HCT116 (cell line): Measurements from ENCODE around the gene AHRR. TPM values are rescaled to one million over a fixed set of nuclear protein-coding genes. Genes with fewer than 3 reads are reported as not detected.

Experiments
- ATAC-seq: fragments of 200-7000 bp; cut with Tn5 transposase; 2 replicates; pipeline ENCODE4 v1.9.1; 2020; ENCODE audit warnings: mild to moderate bottlenecking, moderate library complexity
- BruUV-seq: library from RNA; stranded (reverse); fragments of 400-500 nt; replicated peaks from 2 replicates; lab custom pipeline; 2021; lab: Mats Ljungman, UMichigan
- CTCF ChIA-PET: fragments of 300-600 bp; sonication (Branson Sonifier 250); formaldehyde crosslinking; loops from one replicate; lab custom pipeline; 2021; ENCODE audit warnings: antibody characterized with exemption; lab: Charles Lee
- POLR2A ChIA-PET: fragments of 300-600, 350-600 bp; sonication (Branson Sonifier 250); formaldehyde crosslinking; loops from one replicate; lab custom pipeline; 2021; ENCODE audit warnings: antibody characterized with exemption; lab: Charles Lee
- RAD21 ChIA-PET, 2 experiments: fragments of 300-600 bp; sonication (Branson Sonifier 250); formaldehyde crosslinking; loops; one replicate each; lab custom pipeline; 2023; ENCODE audit warnings: low total read pairs in 2 of 2; ENCODE audit not compliant: uncharacterized antibody in 2 of 2, unreplicated experiment in 2 of 2, low non-redundant PET in 1 of 2; lab: Charles Lee
- DNase-seq: peaks from one replicate; pipeline ENCODE4 v3.0.0-alpha.2; 2010; ENCODE audit warnings: low read depth, low spot score
- H2AFZ ChIP-seq: fragments of 200-600 bp; shearing (Covaris generic), sonication (generic); 2 replicates; pipeline ENCODE4 v1.6.1; 2017; ENCODE audit warnings: low read depth, mixed run types, mixed read lengths, antibody characterized with exemption, low read length; ENCODE audit not compliant: poor library complexity, severe bottlenecking
- H3K27ac ChIP-seq: 2 replicates; pipeline ENCODE4 v1.5.1; 2012; ENCODE audit warnings: low read depth, low read length
- H3K27me3 ChIP-seq: fragments of 200-600 bp; sonication (generic); 2 replicates; pipeline ENCODE4 v1.6.1; 2016; ENCODE audit warnings: mixed run types, low read length, mixed read lengths; ENCODE audit not compliant: insufficient read depth
- H3K36me3 ChIP-seq, 2 experiments: fragments of 200-500 bp in 1 of 2; fragments of 200-600 bp in 1 of 2; sonication (Bioruptor generic) in 1 of 2; sonication (generic) in 1 of 2; 2 replicates each; pipeline versions ENCODE4 v1.5.1 to v1.6.1; 2014 to 2016; ENCODE audit warnings: low read length in 2 of 2, inconsistent platforms in 1 of 2, mixed read lengths in 1 of 2, mixed run types in 1 of 2; ENCODE audit not compliant: insufficient read depth in 2 of 2, control insufficient read depth in 1 of 2
- H3K4me1 ChIP-seq, 2 experiments: fragments of 200-600 bp in 1 of 2; sonication (generic) in 1 of 2; 2 replicates each; pipeline versions ENCODE4 v1.5.1 to v1.6.1; 2012 to 2017; ENCODE audit warnings: low read length in 2 of 2, inconsistent platforms in 1 of 2, mild to moderate bottlenecking in 1 of 2, mixed read lengths in 1 of 2, mixed run types in 1 of 2, moderate library complexity in 1 of 2; ENCODE audit not compliant: insufficient read depth in 2 of 2, control insufficient read depth in 1 of 2
- H3K4me2 ChIP-seq: fragments of 200-600 bp; sonication (generic); 2 replicates; pipeline ENCODE4 v1.6.1; 2017; ENCODE audit warnings: mixed run types, low read length, mixed read lengths
- H3K4me3 ChIP-seq, 2 experiments: fragments of 200-600 bp in 1 of 2; sonication (generic) in 1 of 2; replicated peaks in 1 of 2; 2 replicates each; pipeline ENCODE4 v1.5.1; 2011 to 2016; ENCODE audit warnings: low read length in 2 of 2, control low read depth in 1 of 2, low read depth in 1 of 2, mild to moderate bottlenecking in 1 of 2, mixed read lengths in 1 of 2, mixed run types in 1 of 2
- H3K79me2 ChIP-seq: fragments of 200-600 bp; sonication (generic); 2 replicates; pipeline ENCODE4 v1.6.1; 2017; ENCODE audit warnings: mild to moderate bottlenecking, mixed run types, low read length, moderate library complexity, mixed read lengths; ENCODE audit not compliant: insufficient read depth
- H3K9ac ChIP-seq: fragments of 200-600 bp; sonication (generic); 2 replicates; pipeline ENCODE4 v1.6.1; 2016; ENCODE audit warnings: low read length, mixed read lengths
- H3K9me2 ChIP-seq: fragments of 200-600 bp; sonication (generic), shearing (Covaris generic); 2 replicates; pipeline ENCODE4 v1.6.1; 2017; ENCODE audit warnings: mixed run types, mild to moderate bottlenecking, moderate library complexity; ENCODE audit not compliant: insufficient read depth
- H3K9me3 ChIP-seq, 2 experiments: fragments of 200-500 bp in 1 of 2; fragments of 200-600 bp in 1 of 2; sonication (Bioruptor generic) in 1 of 2; sonication (generic) in 1 of 2; 2 replicates each; pipeline ENCODE4 v1.6.1; 2014 to 2017; ENCODE audit warnings: low read length in 2 of 2, mixed read lengths in 2 of 2, inconsistent platforms in 1 of 2, low read depth in 1 of 2, mild to moderate bottlenecking in 1 of 2, mixed run types in 1 of 2, moderate library complexity in 1 of 2; ENCODE audit not compliant: control insufficient read depth in 1 of 2, insufficient read depth in 1 of 2
- H4K20me1 ChIP-seq: fragments of 200-600 bp; sonication (generic), shearing (Covaris generic); 2 replicates; pipeline ENCODE4 v1.6.1; 2017; ENCODE audit warnings: mixed run types, mild to moderate bottlenecking, moderate library complexity; ENCODE audit not compliant: insufficient read depth
- ATF3 ChIP-seq: IDR thresholded peaks from 2 replicates; pipeline ENCODE4 v1.6.1; 2012
- CBX3 ChIP-seq: IDR thresholded peaks from 2 replicates; pipeline ENCODE4 v1.6.1; 2012; ENCODE audit warnings: low read depth
- CEBPB ChIP-seq: IDR thresholded peaks from 2 replicates; pipeline ENCODE4 v1.6.1; 2012; ENCODE audit warnings: low read depth
- CTCF ChIP-seq, 3 experiments: fragments of 200-600 bp in 1 of 3; sonication (generic) in 1 of 3; IDR thresholded peaks in 2 of 3; conservative IDR thresholded peaks in 1 of 3; 2 replicates each; pipeline ENCODE4 v1.5.1; 2012 to 2017; ENCODE audit warnings: low read depth in 2 of 3, low read length in 2 of 3, antibody characterized with exemption in 1 of 3, borderline replicate concordance in 1 of 3, control low read depth in 1 of 3, mild to moderate bottlenecking in 1 of 3, mixed read lengths in 1 of 3, mixed run types in 1 of 3, moderate library complexity in 1 of 3; ENCODE audit not compliant: insufficient read depth in 1 of 3
- EGR1 ChIP-seq: IDR thresholded peaks from 2 replicates; pipeline ENCODE4 v1.6.1; 2012; ENCODE audit warnings: low read depth
- ELF1 ChIP-seq: IDR thresholded peaks from 2 replicates; pipeline ENCODE4 v1.6.1; 2012; ENCODE audit warnings: low read depth, borderline replicate concordance
- EZH2 ChIP-seq: fragments of 200-600 bp; sonication (generic); IDR thresholded peaks from 2 replicates; pipeline ENCODE4 v1.6.1; 2017; ENCODE audit warnings: antibody characterized with exemption, mixed run types
- FOSL1 ChIP-seq: IDR thresholded peaks from 2 replicates; pipeline ENCODE4 v1.6.1; 2012; ENCODE audit warnings: low read depth
- JUND ChIP-seq: IDR thresholded peaks from 2 replicates; pipeline ENCODE4 v1.6.1; 2012
- POLR2A ChIP-seq: IDR thresholded peaks from 2 replicates; pipeline ENCODE4 v1.7.0; 2011; ENCODE audit warnings: borderline replicate concordance; ENCODE audit not compliant: insufficient read depth, insufficient read length; ENCODE audit errors: extremely low read depth
- SIN3A ChIP-seq: IDR thresholded peaks from 2 replicates; pipeline ENCODE4 v1.6.1; 2012; ENCODE audit warnings: low read depth
- SP1 ChIP-seq: IDR thresholded peaks from 2 replicates; pipeline ENCODE4 v1.6.1; 2012; ENCODE audit warnings: low read depth
- YY1 ChIP-seq: IDR thresholded peaks from 2 replicates; pipeline ENCODE4 v1.6.1; 2011; ENCODE audit warnings: low read length, low read depth, moderate library complexity, mild to moderate bottlenecking; ENCODE audit not compliant: insufficient replicate concordance; ENCODE audit errors: extremely low read depth
- ZBTB33 ChIP-seq: IDR thresholded peaks from 2 replicates; pipeline ENCODE4 v1.6.1; 2011; ENCODE audit warnings: mild to moderate bottlenecking, low read length, moderate library complexity; ENCODE audit not compliant: insufficient replicate concordance; ENCODE audit errors: extremely low read depth
- ZFX ChIP-seq: fragments of 450-650 bp; IDR thresholded peaks from 2 replicates; pipeline ENCODE4 v1.6.1; 2017
- ZNF274 ChIP-seq: fragments of 200-500 bp; sonication (Bioruptor generic); IDR thresholded peaks from 2 replicates; pipeline ENCODE4 v1.6.1; 2014; ENCODE audit warnings: mild to moderate bottlenecking, low read depth, low read length, inconsistent platforms
- intact Hi-C: fragments of 100-400 bp; cut with micrococcal nuclease; formaldehyde crosslinking; loops from 2 replicates; pipeline ENCODE4 v1.10.0; 2022
- total RNA-seq: library from RNA; stranded (reverse); gene quantifications from one replicate; pipeline ENCODE4 v1.2.1, GENCODE V29; 2021; ENCODE audit not compliant: unreplicated experiment

Gene AHRR
- total RNA-seq, 1 experiment from 2014 or later, result 12.7 TPM

GRCh38 chr5:476102-476813, 154.7 kb downstream of the AHRR start:
- H3K9ac ChIP-seq, result no peak overlapping the region
- POLR2A ChIA-PET, result no interaction called here

More at GRCh38 chr5:476102-476813, 154.7 kb downstream of the AHRR start:
- DNase-seq (no peak), ATAC-seq (no peak)
- Histone ChIP-seq H4K20me1 (no peaks in the 10 kb centered on the region), H3K4me2 (no peak overlapping the region), H3K27ac (no peak overlapping the region), H3K9me3 (no peaks in the 10 kb centered on the region), H3K79me2 (peaks cover 15% of the 10 kb centered on the region), H3K36me3 (no peaks in the 10 kb centered on the region), H3K4me1 (peaks cover 5 to 29% of the 10 kb centered on the region in 2 experiments; a peak in 3 of 4 replicates), H3K4me3 (no peak overlapping the region), H3K27me3 (no peaks in the 10 kb centered on the region), H3K9me2 (no peaks in the 10 kb centered on the region), H2AFZ (no peak overlapping the region)
- intact Hi-C loops, result no loop called here
- ChIA-PET RAD21 (no interaction called here), CTCF (no interaction called here)
- BruUV-seq, result no TSS peak
- TF ChIP-seq ELF1 (no peak), SIN3A (no peak), ATF3 (no peak), JUND (no peak), EZH2 (no peak), POLR2A (no peak), ZNF274 (no peak), CTCF (IDR thresholded peaks at IDR 0.05 in 2 of 3, conservative IDR thresholded peaks at IDR 0.05 in 1 of 3; ENCODE audit: borderline replicate concordance in 1 of 3, insufficient read depth in 1 of 3, low read depth in 2 of 3, low read length in 2 of 3) (no peak), ZFX (no peak), ZBTB33 (no peak), YY1 (no peak), CEBPB (no peak), CBX3 (no peak), EGR1 (no peak), SP1 (no peak), FOSL1 (no peak)
